ENCODE results near the gene CSNK1D.
A peak's percentile ranks its signal among the peaks of the same experiment; 100 is the strongest.

The CSNK1D gene

DNA sequence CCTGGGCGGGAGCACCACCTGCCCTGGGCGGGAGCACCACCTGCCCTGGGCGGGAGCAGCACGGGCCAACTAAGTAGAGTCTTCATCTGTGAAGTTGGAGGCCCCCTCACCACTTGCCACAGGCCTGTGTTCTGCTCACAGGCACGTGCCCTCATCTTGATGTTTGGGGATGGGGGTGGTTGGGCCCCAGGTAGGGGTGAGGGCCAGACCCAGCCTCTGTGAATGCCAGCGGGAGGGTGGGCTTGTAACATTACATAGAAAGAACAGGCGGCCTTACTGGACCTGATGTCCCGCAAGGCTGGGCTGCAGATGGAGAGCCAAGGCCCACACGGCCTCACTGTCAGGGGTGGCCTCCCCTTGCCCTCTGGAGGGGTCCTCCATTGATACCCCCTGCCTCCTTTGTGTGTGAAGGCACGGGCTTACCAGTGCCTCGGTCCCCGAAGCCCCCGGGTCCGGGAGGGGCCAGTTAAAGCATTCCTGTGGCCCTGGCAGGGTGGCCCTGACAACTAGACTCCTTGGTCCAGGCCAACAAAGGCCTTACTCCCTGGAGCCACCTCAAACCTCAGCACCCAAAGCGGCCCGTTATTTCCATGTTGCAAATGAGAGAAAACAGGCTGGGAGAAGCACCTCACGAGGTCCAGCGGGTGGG is 45.7 kb downstream of the CSNK1D start:
- no peak for DNase-seq (ENCODE audit: low read depth)

GRCh38 chr17:82226809-82227628 is 46.5 kb downstream of the CSNK1D start:
- no peak for DNase-seq (ENCODE audit: low read depth)

DNA sequence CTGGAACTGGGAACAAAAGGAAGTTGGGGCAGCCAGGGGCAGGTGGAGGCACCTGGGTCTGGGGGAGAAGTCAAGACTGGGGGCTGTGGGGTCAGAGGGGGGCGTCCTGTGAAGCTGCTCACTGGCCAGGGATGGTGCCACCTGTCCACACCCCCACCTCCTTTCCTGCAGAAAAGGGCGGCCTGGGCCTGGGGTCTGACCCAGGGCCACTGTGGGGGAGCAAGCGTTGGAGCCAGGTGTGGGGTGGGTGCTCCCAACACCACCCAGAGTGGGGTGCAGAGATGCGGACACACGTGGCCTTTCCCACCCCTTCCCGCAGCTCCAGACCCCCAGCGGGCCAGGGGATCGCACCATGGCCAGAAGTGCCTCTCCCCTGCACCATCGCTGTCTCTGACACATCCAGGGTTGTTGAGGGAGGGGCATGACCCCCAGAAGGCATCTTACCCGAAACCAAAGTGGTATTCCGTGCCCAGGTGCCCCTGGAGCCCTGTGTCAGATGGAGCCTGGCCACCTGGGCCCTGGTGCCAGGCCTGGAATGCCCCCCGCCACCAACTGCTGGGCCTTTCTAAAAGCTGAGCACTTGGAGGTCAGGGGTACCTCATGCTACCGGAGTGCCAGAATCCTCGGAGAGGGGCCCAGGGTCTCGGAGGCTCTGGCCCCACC is 47.2 kb downstream of the CSNK1D start:
- no peak for DNase-seq (ENCODE audit: low read depth)

- no peak for DNase-seq (ENCODE audit: low read depth)
Measured at GRCh38 chr17:82225368-82226029, 48.0 kb downstream of the CSNK1D start.

GRCh38 chr17:82224666-82225065 is 48.8 kb downstream of the CSNK1D start:
- DNase-seq (ENCODE audit: low read depth), result no peak

GRCh38 chr17:82223517-82223916 is 50.0 kb downstream of the CSNK1D start:
- no peak for DNase-seq (ENCODE audit: low read depth)

GRCh38 chr17:82222816-82223215 is 50.7 kb downstream of the CSNK1D start:
- no peak for DNase-seq (ENCODE audit: low read depth)

- DNase-seq (ENCODE audit: low read depth), result no peak
Measured at GRCh38 chr17:82221341-82221902, 52.1 kb downstream of the CSNK1D start.

- DNase-seq (ENCODE audit: low read depth), result no peak
Measured at GRCh38 chr17:82219753-82220709, 53.5 kb downstream of the CSNK1D start.

DNA sequence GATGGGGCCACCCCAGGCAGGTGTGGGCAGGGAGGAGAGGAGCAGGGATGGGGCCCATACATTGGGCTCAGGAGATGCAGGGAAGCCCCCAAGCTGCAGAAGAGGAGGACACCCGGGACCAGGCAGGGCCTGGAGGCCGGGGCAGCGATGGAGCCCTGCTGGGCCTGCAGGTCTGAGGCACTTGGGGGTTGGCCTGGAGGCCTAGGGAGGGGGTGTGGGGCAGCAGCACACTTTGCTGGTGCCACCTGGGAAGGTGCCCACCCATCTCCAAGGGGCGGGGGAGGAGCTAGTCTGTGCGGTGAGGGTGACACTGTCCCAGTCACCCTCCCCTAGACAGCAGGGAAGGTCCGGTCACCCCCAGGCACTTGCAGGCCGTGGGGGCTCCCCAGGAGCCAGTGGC is 54.4 kb downstream of the CSNK1D start:
- no peak for DNase-seq (ENCODE audit: low read depth)

DNA sequence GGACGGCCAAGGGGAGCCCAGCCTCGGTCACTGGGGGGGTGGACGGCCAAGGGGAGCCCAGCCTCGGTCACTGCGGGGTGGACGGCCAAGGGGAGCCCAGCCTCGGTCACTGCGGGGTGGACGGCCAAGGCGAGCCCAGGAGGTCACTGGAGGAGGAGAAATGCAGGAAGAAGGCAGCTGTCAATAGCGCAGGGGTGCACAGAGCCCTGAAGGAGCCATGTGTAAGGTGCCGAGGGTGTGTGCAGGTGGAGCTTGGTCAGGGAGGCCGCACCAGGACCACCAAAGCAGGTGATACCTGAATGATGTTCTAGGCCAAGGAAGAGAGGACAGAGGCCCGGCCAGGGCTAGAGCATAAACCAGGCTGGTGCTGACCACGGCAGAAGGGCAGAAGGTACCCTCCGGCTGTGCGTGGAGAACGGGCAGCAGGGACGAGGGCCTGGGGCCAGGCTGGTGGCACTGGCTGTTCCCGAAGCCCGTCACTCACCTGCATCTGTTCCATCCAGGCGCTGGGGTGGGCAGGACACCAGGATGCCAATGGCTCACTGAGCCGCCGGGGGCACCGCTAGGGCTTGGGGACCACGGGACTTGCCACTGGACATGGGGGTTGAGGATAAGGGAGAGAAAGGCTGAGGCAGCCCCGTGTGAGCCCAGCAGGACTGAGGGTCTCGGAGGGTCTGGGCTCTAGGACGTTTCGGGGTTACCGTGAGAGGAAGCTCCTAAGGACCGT is 55.0 kb downstream of the CSNK1D start:
- DNase-seq (ENCODE audit: low read depth), result no peak

- DNase-seq (ENCODE audit: low read depth), result no peak
Measured at GRCh38 chr17:82217530-82218204, 55.8 kb downstream of the CSNK1D start.

GRCh38 chr17:82217120-82217529 is 56.4 kb downstream of the CSNK1D start:
- no peak for DNase-seq (ENCODE audit: low read depth)

GRCh38 chr17:82216301-82217119 is 57.0 kb downstream of the CSNK1D start:
- DNase-seq (ENCODE audit: low read depth), result peak; percentile 43

DNA sequence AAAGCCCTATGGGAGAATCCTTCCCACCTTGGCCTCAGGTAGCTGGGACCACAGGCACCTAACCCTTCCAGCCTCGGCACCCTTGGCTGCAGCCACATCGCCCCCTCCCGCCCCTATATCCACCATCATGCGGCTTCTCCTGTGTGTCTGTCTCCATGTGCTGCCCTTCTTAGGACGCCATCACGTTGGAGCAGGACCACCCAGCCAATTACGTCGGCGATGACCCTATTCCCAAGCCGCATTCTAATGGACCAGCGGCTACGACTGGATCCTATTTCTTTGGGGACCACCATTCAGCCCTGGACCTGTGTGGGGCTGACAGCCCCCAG is 57.6 kb downstream of the CSNK1D start:
- DNase-seq (ENCODE audit: low read depth), result no peak

DNA sequence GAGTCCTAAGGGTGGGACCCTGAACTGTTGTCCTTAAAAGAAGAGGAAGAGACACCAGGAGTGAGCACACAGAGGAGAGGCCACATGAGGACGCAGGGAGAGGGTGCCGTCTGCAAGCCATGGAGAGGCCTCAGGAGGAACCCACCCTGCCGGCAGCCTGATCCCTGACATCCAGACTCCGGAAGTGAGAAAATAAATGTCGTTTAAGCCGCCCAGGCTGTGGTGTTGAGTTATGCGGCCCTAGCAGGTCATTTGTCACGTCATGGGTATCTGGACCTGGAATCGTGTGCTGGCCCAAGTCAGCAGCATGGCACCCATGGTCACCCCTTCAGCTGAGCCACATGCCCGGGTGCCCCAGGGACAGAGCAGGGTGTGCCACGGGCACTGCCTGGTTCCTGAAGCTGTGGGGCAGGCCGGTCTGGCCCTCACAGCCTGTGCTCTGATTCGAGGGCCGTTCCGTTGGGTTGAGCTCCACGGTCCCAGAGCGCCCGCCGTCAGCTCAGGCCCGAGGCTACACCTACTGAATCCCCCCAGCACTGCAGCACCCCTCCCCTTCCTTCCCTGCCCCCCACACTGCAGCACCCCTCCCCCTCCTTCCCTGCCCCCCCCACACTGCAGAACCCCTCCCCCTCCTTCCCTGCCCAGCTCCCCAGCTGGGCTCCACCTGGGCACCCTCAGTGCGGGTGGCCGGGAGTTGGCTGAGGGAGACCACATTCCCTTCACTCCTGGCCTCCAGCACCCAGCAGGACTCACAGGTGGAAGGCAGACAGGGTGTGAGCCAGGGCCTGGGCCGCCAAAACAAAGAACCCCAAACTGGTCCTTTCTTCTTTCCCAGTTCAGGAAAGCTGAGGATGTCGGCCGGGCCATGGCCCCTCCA is 58.2 kb downstream of the CSNK1D start:
- DNase-seq (ENCODE audit: low read depth), result no peak

DNA sequence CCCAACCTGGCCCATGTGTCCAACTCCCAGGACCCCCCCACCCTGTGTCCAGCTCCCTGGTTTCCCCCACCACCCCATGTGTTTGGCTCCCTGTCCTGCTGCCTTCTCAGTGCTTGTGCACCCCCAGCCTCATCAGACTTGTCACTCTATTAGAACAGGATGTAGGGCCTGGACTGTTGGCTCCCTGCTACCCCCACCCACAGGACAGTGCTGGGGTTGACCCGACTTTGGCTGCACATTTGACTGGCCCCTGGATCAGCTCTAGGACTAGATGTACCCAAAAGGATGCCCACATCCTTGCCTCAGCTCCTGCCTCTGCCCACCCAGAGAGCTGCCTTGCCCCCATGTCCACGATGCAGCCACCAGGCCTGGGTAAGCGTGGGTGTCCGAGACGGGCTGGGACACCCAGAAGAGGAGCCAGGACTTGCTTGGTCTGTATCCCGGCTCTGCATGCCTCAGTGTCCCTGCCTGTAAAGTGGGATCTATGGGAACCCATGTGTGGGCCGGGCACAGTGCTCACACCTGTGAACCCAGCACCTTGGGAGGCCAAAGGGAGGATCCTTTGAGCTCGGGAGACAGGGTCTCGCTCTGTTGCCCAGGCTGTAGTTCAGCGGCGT is 59.4 kb downstream of the CSNK1D start:
- no peak for DNase-seq (ENCODE audit: low read depth)
